Measurements from ENCODE around the gene TCF15.

- TF ChIP-seq CEBPB (IDR thresholded peaks at IDR 0.05; ENCODE audit: low read depth, low read length) (no peak), SMC3 (IDR thresholded peaks at IDR 0.05; ENCODE audit: low read depth, low read length) (no peak), CTCF (conservative IDR thresholded peaks at IDR 0.05; ENCODE audit: low read depth, low read length) (no peak), POLR2A (IDR thresholded peaks at IDR 0.05; ENCODE audit: low read depth, low read length) (no peak; the same call in 1 of the 2 replicates), FOS (IDR thresholded peaks at IDR 0.05; ENCODE audit: low read depth, low read length) (no peak), CHD1 (IDR thresholded peaks at IDR 0.05; ENCODE audit: low read depth, low read length) (no peak), BHLHE40 (IDR thresholded peaks at IDR 0.05; ENCODE audit: low read depth, low read length) (no peak), MXI1 (IDR thresholded peaks at IDR 0.05; ENCODE audit: borderline replicate concordance, low read depth, low read length) (no peak), ELK1 (IDR thresholded peaks at IDR 0.05; ENCODE audit: borderline replicate concordance, low read depth, low read length) (no peak), MAZ (IDR thresholded peaks at IDR 0.05; ENCODE audit: borderline replicate concordance, low read depth, low read length) (no peak), RAD21 (IDR thresholded peaks at IDR 0.05; ENCODE audit: low read length) (no peak)
Measured at GRCh38 chr20:646868-647233, 36.7 kb upstream of the TCF15 start.

All from IMR-90 (cell line).